IPS-20b (cell line): Measurements from ENCODE around the gene KCNA3.

Experiments
- H3K27ac ChIP-seq: one replicate; pipeline ENCODE4 v1.5.1; 2013; ENCODE audit warnings: low read length
- H3K27me3 ChIP-seq: 2 replicates; pipeline ENCODE4 v1.6.1; 2013; ENCODE audit warnings: mild to moderate bottlenecking, low read length, inconsistent platforms; ENCODE audit not compliant: insufficient read depth
- H3K36me3 ChIP-seq: 2 replicates; pipeline ENCODE4 v1.6.1; 2013; ENCODE audit warnings: low read depth, mild to moderate bottlenecking, inconsistent platforms, low read length, moderate library complexity; ENCODE audit not compliant: insufficient read depth
- H3K4me1 ChIP-seq: 2 replicates; pipeline ENCODE4 v1.6.1; 2013; ENCODE audit warnings: mild to moderate bottlenecking, control low read depth, inconsistent platforms, low read length, moderate library complexity; ENCODE audit not compliant: insufficient read depth
- H3K4me3 ChIP-seq: 2 replicates; pipeline ENCODE4 v1.5.1; 2013; ENCODE audit warnings: mild to moderate bottlenecking, low read length, inconsistent platforms
- H3K9ac ChIP-seq: 2 replicates; pipeline ENCODE4 v1.6.1; 2013; ENCODE audit warnings: low read depth, mild to moderate bottlenecking, inconsistent platforms, low read length, moderate library complexity
- H3K9me3 ChIP-seq: 2 replicates; pipeline ENCODE4 v1.6.1; 2013; ENCODE audit warnings: mild to moderate bottlenecking, low read depth, low read length, inconsistent platforms; ENCODE audit not compliant: insufficient read depth

The KCNA3 gene

DNA sequence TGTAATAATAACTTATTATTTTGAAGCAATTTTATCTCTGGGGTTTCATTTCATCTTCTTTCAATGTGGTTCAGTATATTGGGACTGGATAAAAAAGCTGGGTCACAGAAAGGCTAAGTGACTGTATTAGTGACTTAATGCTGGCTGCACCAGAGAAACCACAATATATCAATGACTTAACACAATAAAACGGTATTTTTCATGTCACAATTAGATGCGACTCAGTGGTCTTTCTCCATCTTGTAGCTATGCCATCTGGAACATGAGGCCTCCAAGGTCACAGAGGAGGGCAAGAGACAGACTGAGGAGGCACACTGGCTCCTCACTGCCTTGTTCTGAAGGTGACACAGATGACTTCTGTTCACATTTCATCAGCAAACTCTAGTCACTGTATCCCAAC lies 26.0 kb upstream of the KCNA3 start:
- Histone ChIP-seq H3K4me3 (no peak overlapping the region), H3K27ac (no peak overlapping the region), H3K4me1 (no peaks in the 10 kb centered on the region), H3K36me3 (no peaks in the 10 kb centered on the region), H3K9me3 (no peaks in the 10 kb centered on the region), H3K9ac (no peak overlapping the region), H3K27me3 (no peaks in the 10 kb centered on the region)

DNA sequence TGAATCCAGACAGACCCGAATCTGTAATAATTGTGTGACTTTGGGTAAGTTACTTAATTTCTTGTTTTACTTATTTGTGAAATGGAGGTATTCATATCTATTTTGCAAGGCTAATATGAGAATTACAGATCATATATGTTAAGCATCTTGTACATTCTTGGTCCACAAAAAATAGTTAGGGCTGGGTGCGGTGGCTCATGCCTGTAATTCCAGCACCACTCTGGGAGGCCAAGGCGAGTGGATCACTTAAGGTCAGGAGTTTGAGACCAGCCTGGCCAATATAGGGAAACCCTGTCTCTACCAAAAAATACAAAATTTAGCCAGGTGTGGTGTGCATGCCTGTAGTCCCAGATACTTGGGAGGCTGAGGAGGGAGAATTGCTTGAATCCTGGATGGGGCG lies 22.9 kb upstream of the KCNA3 start:
- Histone ChIP-seq H3K4me3 (no peak overlapping the region), H3K9ac (no peak overlapping the region), H3K27ac (no peak overlapping the region), H3K27me3 (no peaks in the 10 kb centered on the region), H3K36me3 (no peaks in the 10 kb centered on the region), H3K9me3 (no peaks in the 10 kb centered on the region), H3K4me1 (no peaks in the 10 kb centered on the region)

DNA sequence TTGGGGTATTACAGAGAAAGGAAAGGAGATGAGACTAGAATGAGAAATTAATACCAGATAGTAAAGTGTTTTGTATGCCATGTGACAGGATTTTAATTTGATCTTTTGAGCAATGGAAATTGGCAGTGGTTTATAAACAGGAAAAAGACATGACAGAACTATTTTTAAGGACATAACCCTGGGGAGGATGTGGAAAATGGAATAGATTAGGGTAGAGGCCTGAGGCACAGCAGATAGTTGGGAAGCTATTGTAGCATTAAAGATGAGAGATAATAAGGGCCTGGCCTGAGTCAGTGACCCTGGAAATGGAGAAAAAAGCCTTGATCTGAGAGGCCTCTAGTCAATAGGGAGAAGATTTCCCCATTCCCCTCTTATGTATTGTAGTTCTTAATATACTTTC lies 22.1 kb upstream of the KCNA3 start:
- no peak overlapping the region for H3K4me3 ChIP-seq
- H3K9ac ChIP-seq: no peak overlapping the region
- H3K27me3 ChIP-seq: no peaks in the 10 kb centered on the region
- no peak overlapping the region for H3K27ac ChIP-seq
- no peaks in the 10 kb centered on the region for H3K9me3 ChIP-seq
- H3K4me1 ChIP-seq: no peaks in the 10 kb centered on the region
- H3K36me3 ChIP-seq: no peaks in the 10 kb centered on the region

DNA sequence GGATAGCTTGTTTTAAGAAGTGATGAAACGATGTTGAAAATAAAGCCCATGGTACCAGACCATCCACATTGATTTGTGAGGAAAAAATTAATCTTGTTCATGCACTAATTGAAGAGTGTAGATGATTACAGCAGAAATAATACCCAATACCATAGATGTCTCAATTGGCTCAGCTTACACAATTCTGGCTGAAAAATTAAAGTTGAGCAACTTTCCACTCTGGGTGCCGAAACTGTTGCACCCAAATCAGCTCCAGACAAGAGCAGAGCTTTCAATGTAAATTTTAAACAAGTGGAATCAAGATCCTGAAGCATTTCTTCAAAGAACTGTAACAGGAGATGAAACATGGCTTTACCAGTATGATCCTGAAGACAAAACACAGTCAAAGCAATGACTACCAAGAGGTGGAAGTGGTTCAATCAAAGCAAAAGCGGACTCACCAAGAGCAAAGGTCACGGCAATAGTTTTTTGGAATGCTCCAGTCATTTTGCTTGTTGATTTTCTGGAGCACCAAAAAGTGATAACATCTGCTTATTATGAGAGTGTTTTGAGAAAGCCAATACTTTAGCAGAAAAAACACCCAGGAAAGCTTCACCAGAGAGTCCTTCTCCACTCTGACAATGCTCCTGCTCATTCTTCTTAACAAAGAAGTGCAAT lies 16.1 kb upstream of the KCNA3 start:
- H3K36me3 ChIP-seq: no peaks in the 10 kb centered on the region
- H3K27me3 ChIP-seq: no peaks in the 10 kb centered on the region
- H3K9me3 ChIP-seq: no peaks in the 10 kb centered on the region
- H3K4me3 ChIP-seq: no peak overlapping the region
- no peaks in the 10 kb centered on the region for H3K4me1 ChIP-seq
- H3K27ac ChIP-seq: no peak overlapping the region
- H3K9ac ChIP-seq: no peak overlapping the region

DNA sequence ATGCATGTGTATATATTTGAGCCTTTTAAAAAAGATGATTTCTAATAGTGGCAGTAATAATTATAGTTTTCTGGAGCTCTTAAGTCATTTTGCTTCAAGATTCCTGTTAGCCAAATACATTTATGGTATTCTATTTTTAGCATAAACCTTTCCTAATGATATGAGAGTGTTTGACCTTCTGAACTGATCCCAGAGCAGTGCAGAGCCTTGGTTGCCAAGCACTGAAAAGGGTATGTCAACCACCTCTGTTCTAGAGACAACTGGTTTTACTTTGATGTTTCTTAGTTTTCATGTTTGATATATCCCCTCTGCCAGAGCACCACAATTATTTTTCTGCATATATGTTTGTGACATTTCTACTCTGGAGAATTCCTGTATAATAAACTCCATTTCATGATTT lies 15.1 kb upstream of the KCNA3 start:
- no peaks in the 10 kb centered on the region for H3K27me3 ChIP-seq
- no peak overlapping the region for H3K27ac ChIP-seq
- H3K9ac ChIP-seq: no peak overlapping the region
- H3K4me3 ChIP-seq: no peak overlapping the region
- no peaks in the 10 kb centered on the region for H3K36me3 ChIP-seq
- no peaks in the 10 kb centered on the region for H3K9me3 ChIP-seq
- no peaks in the 10 kb centered on the region for H3K4me1 ChIP-seq

DNA sequence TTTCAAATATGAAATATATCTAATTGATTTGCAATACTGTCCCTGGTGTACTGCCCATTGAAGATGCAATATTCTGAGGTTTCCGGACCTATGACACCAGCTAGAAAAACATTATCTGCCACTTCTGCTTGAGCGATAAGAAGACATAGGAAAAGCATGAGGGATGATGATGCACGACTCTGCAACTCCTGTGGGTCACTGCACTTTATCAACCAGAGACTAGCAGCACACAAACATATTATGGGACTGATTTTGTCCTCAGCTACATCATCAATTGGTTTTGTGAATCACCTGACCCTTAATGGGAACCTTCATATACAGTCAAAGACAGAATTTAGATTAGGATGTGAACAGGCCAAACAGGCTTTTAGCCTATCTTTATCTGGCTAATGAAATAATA lies 13.8 kb upstream of the KCNA3 start:
- H3K36me3 ChIP-seq: no peaks in the 10 kb centered on the region
- H3K9me3 ChIP-seq: no peaks in the 10 kb centered on the region
- no peaks in the 10 kb centered on the region for H3K27me3 ChIP-seq
- no peaks in the 10 kb centered on the region for H3K4me1 ChIP-seq
- no peak overlapping the region for H3K4me3 ChIP-seq
- H3K9ac ChIP-seq: no peak overlapping the region
- no peak overlapping the region for H3K27ac ChIP-seq

DNA sequence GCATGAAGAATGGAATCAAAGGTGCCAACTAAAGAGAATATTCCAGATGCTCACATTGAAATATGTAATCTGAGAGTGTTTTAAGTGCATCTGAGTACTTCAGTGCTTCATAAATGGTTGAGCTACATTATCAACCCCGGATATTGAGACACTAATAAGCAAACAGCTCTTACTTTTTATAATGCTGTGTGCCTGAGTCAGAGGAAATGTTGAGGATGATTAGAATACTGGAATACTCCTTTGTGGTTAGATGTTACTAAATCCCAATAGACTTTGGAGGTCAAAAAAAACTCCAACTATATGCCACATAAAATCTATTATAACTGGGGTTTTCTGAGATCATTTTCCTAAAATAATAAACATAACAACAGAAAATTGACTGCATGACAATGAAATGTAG lies 12.5 kb upstream of the KCNA3 start:
- Histone ChIP-seq H3K9ac (no peak overlapping the region), H3K4me3 (no peak overlapping the region), H3K27me3 (no peaks in the 10 kb centered on the region), H3K9me3 (no peaks in the 10 kb centered on the region), H3K4me1 (peaks cover 3% of the 10 kb centered on the region; the same call in 1 of the 2 replicates), H3K27ac (no peak overlapping the region), H3K36me3 (no peaks in the 10 kb centered on the region)

DNA sequence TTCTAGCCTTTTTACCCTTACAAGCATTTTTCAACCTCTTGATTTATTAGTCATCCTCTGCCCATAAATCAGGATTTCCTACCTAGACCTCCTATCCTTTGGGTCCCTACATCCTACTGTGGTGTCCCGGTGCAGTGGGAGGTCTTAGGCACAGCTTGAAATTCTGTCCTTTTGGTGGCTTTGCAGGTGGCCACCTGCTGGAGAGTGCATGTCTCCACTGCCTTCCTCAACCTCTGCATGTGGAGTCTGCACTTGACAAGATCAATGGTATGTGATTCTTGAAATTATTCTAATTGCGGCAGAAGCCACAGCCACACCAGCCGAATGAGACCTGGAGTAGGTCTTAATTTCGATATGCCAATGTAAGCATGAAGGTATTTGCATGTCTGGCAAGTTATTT lies 11.4 kb upstream of the KCNA3 start:
- no peaks in the 10 kb centered on the region for H3K9me3 ChIP-seq
- no peak overlapping the region for H3K27ac ChIP-seq
- peaks cover 3% of the 10 kb centered on the region; the same call in 1 of the 2 replicates for H3K4me1 ChIP-seq
- H3K27me3 ChIP-seq: no peaks in the 10 kb centered on the region
- no peaks in the 10 kb centered on the region for H3K36me3 ChIP-seq
- no peak overlapping the region for H3K4me3 ChIP-seq
- H3K9ac ChIP-seq: no peak overlapping the region

DNA sequence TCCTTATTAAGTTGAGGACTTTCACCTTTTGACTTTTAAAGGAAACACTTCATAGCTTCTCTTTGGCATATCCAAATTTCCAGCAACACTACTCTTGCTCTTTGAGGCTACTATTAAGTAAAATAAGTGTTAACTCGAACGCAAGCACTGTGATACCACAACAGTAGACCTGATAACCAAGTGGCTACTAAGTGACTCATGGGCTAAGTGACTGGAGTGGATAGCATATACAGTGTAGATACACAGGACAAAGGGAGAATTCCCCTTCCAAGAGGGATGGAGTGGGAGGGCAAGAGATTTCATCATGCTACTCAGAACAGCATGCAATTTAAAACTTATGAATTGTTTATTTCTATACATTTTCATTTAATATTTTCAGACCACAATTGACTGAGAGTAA lies 9.8 kb upstream of the KCNA3 start:
- Histone ChIP-seq H3K36me3 (no peaks in the 10 kb centered on the region), H3K27ac (no peak overlapping the region), H3K4me3 (no peak overlapping the region), H3K9me3 (no peaks in the 10 kb centered on the region), H3K27me3 (no peaks in the 10 kb centered on the region), H3K4me1 (peaks cover 3% of the 10 kb centered on the region; the same call in 1 of the 2 replicates), H3K9ac (no peak overlapping the region)

DNA sequence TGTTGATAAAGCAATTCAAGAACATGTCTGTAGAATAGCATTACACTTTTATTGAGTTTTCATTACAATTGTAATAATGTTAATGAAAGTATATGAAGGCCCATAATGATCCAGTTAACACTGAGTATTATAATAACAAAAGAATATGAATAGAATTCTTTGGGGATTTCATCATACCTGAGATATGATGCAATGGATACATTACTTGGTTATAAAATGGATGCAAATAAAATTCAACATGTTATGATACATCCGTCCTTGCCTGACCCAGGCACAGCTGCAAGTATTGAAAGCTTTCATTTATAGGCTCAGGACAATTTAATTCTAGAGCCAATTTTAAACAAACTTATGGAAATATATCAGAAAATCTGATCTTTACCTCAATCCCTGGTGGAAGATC lies 8.2 kb upstream of the KCNA3 start:
- no peaks in the 10 kb centered on the region for H3K27me3 ChIP-seq
- peaks cover 3% of the 10 kb centered on the region; the same call in 1 of the 2 replicates for H3K4me1 ChIP-seq
- H3K4me3 ChIP-seq: no peak overlapping the region
- H3K9me3 ChIP-seq: no peaks in the 10 kb centered on the region
- H3K36me3 ChIP-seq: no peaks in the 10 kb centered on the region
- H3K27ac ChIP-seq: no peak overlapping the region
- no peak overlapping the region for H3K9ac ChIP-seq

DNA sequence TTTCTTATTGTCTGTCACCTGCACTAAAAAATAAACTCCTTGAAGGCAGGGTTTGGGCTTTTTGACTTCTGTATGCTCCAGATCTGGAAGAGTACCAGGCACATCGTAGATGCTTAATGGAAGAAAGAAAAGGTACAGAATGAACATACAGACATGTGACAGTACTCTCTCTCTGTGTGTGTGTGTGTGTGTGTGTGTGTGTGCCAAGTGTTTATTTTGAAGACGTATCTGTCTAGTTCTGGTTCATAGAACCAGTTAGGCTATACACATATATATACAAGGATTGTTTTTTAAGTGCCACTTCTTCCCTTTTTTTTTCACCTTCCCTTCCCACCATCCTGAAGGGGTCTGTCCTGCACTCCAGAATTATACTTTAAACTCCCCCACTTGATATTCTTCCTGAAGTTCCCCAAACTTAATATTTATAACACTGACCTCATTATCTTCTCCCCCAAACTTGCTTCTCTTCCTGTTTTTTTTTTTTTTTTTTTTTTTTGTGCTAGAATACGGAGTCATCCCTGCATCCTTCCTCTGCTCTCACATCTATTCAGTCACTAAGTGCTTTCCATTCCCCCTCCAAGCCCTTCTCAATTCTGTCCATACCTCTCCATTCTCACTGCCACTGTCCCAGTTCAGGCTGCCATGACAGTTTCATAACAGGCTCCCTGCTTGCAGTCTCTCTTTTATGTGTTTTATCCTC lies 5.4 kb upstream of the KCNA3 start:
- H3K4me3 ChIP-seq: no peak overlapping the region
- H3K27ac ChIP-seq: no peak overlapping the region
- no peak overlapping the region for H3K9ac ChIP-seq
- H3K4me1 ChIP-seq: peaks cover 3% of the 10 kb centered on the region; the same call in 1 of the 2 replicates
- no peaks in the 10 kb centered on the region for H3K9me3 ChIP-seq
- H3K27me3 ChIP-seq: peaks cover 27% of the 10 kb centered on the region
- no peaks in the 10 kb centered on the region for H3K36me3 ChIP-seq

DNA sequence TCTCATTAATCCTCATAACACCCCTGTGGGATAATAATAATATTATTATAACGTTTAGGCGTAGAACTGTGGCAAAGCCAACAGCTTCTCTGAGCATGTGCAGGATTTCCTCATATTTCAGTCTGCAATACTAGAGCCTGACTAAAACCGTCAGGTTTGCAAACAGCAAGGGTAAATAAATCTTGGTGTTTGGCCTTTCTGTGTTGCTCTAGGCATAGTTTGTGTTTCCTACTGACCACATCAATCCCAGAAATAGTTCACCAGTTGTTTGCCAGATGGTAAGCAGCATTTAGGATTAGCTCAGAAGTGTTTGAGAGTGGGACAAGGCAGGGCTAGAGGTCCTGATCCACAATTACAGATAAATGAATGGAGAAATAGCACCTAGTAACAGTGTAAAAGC lies 2.8 kb upstream of the KCNA3 start:
- H3K27me3 ChIP-seq: peaks cover 51% of the 10 kb centered on the region
- no peak overlapping the region for H3K4me3 ChIP-seq
- H3K27ac ChIP-seq: no peak overlapping the region

More for the DNA sequence above, 2.8 kb upstream of the KCNA3 start:
- no peaks in the 10 kb centered on the region; the same call in 1 of the 2 replicates for H3K4me1 ChIP-seq
- no peaks in the 10 kb centered on the region for H3K9me3 ChIP-seq
- no peak overlapping the region for H3K9ac ChIP-seq
- no peaks in the 10 kb centered on the region for H3K36me3 ChIP-seq
